ENCODE results near the gene TMEM117.
"Not testable (repeated sequence)": the region's sequence is repeated elsewhere in the genome, so short reads cannot be mapped to it uniquely, and the experiment has no call there.

Gene TMEM117

DNA sequence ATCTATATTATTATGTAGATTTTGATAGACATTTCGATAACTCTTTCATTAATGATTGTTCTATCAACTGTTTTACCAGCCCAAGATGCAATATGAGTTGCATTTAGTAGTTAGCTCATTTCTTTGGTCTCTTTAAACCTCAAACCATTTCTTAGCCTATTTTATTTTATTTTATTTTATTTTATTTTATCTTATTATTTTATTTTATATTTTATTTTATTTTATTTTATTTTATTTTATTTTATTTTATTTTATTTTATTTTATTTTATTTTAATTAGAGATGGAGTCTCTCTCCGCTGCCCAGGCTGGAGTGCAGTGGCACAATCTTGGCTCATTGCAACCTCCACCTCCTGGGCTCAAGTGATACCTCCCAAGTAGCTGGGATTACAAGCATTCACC, 191.0 kb downstream of the TMEM117 start:
- not testable (repeated sequence) for H3K4me1 Mint-ChIP-seq; H3K27ac Mint-ChIP-seq; H3K36me3 Mint-ChIP-seq (ENCODE audit: low read depth); H3K9me3 Mint-ChIP-seq; ATAC-seq; H3K27me3 Mint-ChIP-seq; DNase-seq; H3K4me3 Mint-ChIP-seq

GRCh38 chr12:44029194-44029593, 193.3 kb downstream of the TMEM117 start:
- Mint-ChIP-seq H3K27ac (no peak overlapping the region), H3K4me1 (no peaks in the 10 kb centered on the region), H3K27me3 (no peaks in the 10 kb centered on the region), H3K9me3 (peaks cover 9% of the 10 kb centered on the region), H3K36me3 (ENCODE audit: low read depth) (peaks cover 10% of the 10 kb centered on the region), H3K4me3 (no peak overlapping the region)
- no peak for ATAC-seq
- no peak for DNase-seq

GRCh38 chr12:44031472-44032185, 195.7 kb downstream of the TMEM117 start:
- ATAC-seq (no peak), DNase-seq (no peak)
- no peaks in the 10 kb centered on the region for H3K27me3 Mint-ChIP-seq
- no peak overlapping the region for H3K4me3 Mint-ChIP-seq
- no peak overlapping the region for H3K27ac Mint-ChIP-seq
- H3K36me3 Mint-ChIP-seq (ENCODE audit: low read depth) = peaks cover 10% of the 10 kb centered on the region
- H3K9me3 Mint-ChIP-seq = peaks cover 9% of the 10 kb centered on the region
- no peaks in the 10 kb centered on the region for H3K4me1 Mint-ChIP-seq

DNA sequence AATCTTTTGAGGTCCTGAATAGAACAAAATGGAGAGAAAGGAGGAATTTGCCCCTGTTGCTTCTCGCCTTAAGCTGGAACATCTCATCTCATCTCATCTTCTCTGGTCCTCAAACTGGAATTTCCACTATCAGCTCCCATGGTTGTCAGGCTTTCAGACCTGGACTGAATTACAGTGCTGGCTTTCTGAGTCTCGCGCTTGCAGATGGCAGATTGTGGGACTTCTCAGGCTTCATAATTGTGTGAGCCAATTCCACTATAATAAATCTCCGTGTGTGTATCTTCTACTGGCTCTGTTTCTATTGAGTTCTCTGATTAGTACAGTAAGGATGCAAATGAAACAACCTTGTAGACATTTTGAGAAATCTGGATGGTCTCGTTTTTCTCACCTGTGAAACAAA, 199.0 kb downstream of the TMEM117 start:
- H3K4me3 Mint-ChIP-seq = no peak overlapping the region
- no peaks in the 10 kb centered on the region for H3K27me3 Mint-ChIP-seq
- H3K9me3 Mint-ChIP-seq = peaks cover 3% of the 10 kb centered on the region
- no peak for DNase-seq
- peaks cover 10% of the 10 kb centered on the region for H3K36me3 Mint-ChIP-seq (ENCODE audit: low read depth)
- H3K4me1 Mint-ChIP-seq = no peaks in the 10 kb centered on the region
- no peak overlapping the region for H3K27ac Mint-ChIP-seq
- no peak for ATAC-seq

DNA sequence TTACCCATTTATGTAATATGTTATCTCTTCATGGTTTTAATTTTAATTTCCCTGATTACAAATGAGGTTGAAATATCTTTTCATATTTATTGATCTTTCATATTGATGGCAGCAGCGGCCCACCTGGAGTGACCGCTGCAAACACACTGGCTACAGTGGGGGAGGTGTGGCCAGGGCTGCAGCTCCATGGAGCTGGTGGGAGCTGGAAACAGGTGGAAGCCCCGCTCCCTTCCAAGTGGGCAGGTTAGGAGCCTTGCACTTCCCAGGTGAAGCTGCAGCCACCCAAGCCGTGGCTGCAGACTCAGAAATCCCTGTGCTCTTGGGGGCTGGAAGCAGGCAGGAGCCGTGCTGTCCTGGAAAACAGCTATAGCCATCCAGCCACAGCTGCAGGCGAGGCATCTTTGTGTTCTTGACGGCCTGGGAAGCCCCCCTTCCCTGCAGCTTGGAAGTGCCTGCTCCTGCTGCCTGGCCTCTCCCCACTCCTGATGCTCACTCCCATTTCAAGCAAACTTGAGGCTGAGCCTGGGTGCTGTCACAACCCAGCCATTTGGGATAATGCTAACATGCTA, 201.1 kb downstream of the TMEM117 start:
- Mint-ChIP-seq H3K9me3 (no peaks in the 10 kb centered on the region), H3K4me1 (no peaks in the 10 kb centered on the region), H3K36me3 (ENCODE audit: low read depth) (peaks cover 6% of the 10 kb centered on the region), H3K4me3 (no peak overlapping the region), H3K27ac (no peak overlapping the region), H3K27me3 (no peaks in the 10 kb centered on the region)
- no peak for DNase-seq
- ATAC-seq = no peak

GRCh38 chr12:44038411-44038810, 202.5 kb downstream of the TMEM117 start:
- Mint-ChIP-seq H3K4me3 (no peak overlapping the region), H3K27ac (no peak overlapping the region), H3K27me3 (no peaks in the 10 kb centered on the region), H3K36me3 (ENCODE audit: low read depth) (peaks cover 2% of the 10 kb centered on the region), H3K4me1 (no peaks in the 10 kb centered on the region), H3K9me3 (no peaks in the 10 kb centered on the region)
- peak; percentile 15 for ATAC-seq
- no peak for DNase-seq

GRCh38 chr12:44044491-44044890, 208.6 kb downstream of the TMEM117 start:
- not testable (repeated sequence) for H3K36me3 Mint-ChIP-seq (ENCODE audit: low read depth); H3K4me1 Mint-ChIP-seq; DNase-seq; H3K27me3 Mint-ChIP-seq; H3K27ac Mint-ChIP-seq; ATAC-seq; H3K4me3 Mint-ChIP-seq; H3K9me3 Mint-ChIP-seq

GRCh38 chr12:44046732-44047417, 211.0 kb downstream of the TMEM117 start:
- peaks cover 3% of the 10 kb centered on the region for H3K36me3 Mint-ChIP-seq (ENCODE audit: low read depth)

GRCh38 chr12:44052554-44052953, 216.7 kb downstream of the TMEM117 start:
- no peak overlapping the region for H3K4me3 Mint-ChIP-seq
- no peaks in the 10 kb centered on the region for H3K36me3 Mint-ChIP-seq (ENCODE audit: low read depth)
- H3K4me1 Mint-ChIP-seq = no peaks in the 10 kb centered on the region
- DNase-seq = no peak
- H3K27me3 Mint-ChIP-seq = no peaks in the 10 kb centered on the region
- no peaks in the 10 kb centered on the region for H3K9me3 Mint-ChIP-seq
- H3K27ac Mint-ChIP-seq = no peak overlapping the region
- ATAC-seq = no peak

More at GRCh38 chr12:44046732-44047417, 211.0 kb downstream of the TMEM117 start:
- ATAC-seq (no peak), DNase-seq (no peak)
- Mint-ChIP-seq H3K27me3 (no peaks in the 10 kb centered on the region), H3K4me1 (no peaks in the 10 kb centered on the region), H3K27ac (no peak overlapping the region), H3K9me3 (peaks cover 4% of the 10 kb centered on the region), H3K4me3 (no peak overlapping the region)

GRCh38 chr12:44053549-44054127, 217.8 kb downstream of the TMEM117 start:
- Mint-ChIP-seq H3K4me3 (no peak overlapping the region), H3K27ac (no peak overlapping the region), H3K27me3 (no peaks in the 10 kb centered on the region), H3K36me3 (ENCODE audit: low read depth) (no peaks in the 10 kb centered on the region), H3K4me1 (no peaks in the 10 kb centered on the region), H3K9me3 (no peaks in the 10 kb centered on the region)
- no peak for DNase-seq
- ATAC-seq = no peak

DNA sequence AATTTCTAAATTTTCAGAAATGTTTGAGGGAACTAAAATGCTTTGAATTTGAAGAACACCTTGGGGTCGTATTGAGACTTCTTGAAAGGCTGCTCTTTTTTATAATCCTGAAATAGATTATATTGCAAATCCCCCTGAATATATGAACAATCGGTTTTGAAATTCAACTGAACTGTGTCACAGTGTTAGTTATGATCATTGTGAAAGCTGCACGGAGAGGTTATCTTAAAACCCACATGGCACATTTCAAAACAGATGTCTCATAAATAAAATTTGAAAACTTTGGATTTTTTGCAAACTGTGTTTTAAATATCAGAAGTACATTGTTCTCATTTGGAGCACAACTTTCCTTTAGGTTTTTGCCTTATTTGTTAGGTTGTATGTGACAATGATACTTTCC, 218.4 kb downstream of the TMEM117 start:
- no peaks in the 10 kb centered on the region for H3K9me3 Mint-ChIP-seq
- ATAC-seq (no peak), DNase-seq (no peak)
- no peaks in the 10 kb centered on the region for H3K36me3 Mint-ChIP-seq (ENCODE audit: low read depth)
- no peaks in the 10 kb centered on the region for H3K4me1 Mint-ChIP-seq
- no peak overlapping the region for H3K27ac Mint-ChIP-seq
- no peak overlapping the region for H3K4me3 Mint-ChIP-seq
- no peaks in the 10 kb centered on the region for H3K27me3 Mint-ChIP-seq

GRCh38 chr12:44058366-44058765, 222.5 kb downstream of the TMEM117 start:
- no peaks in the 10 kb centered on the region for H3K36me3 Mint-ChIP-seq (ENCODE audit: low read depth)
- no peak overlapping the region for H3K4me3 Mint-ChIP-seq
- H3K4me1 Mint-ChIP-seq = no peaks in the 10 kb centered on the region
- H3K9me3 Mint-ChIP-seq = no peaks in the 10 kb centered on the region
- no peak overlapping the region for H3K27ac Mint-ChIP-seq
- H3K27me3 Mint-ChIP-seq = no peaks in the 10 kb centered on the region
- DNase-seq (no peak), ATAC-seq (no peak)

DNA sequence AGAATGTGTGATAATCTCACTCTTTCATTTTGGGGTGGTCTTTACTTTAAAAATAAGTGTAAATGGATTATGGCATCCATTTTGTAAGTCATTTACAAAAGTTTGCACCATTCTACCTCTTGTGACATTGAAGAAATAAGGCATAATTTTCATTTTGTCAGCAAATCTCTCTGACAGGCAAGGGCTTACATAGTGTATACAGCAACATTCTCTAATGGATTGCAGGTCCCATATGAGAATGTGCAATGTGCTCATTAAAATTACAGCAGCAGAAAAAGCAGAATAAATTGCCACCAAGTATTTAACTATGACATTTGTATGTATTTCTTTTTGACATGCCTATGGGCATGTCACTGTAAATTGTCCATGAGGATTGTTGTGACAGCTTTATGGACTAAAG, 223.6 kb downstream of the TMEM117 start:
- H3K4me3 Mint-ChIP-seq = no peak overlapping the region
- H3K4me1 Mint-ChIP-seq = no peaks in the 10 kb centered on the region
- no peak overlapping the region for H3K27ac Mint-ChIP-seq
- DNase-seq = no peak
- no peaks in the 10 kb centered on the region for H3K27me3 Mint-ChIP-seq
- H3K9me3 Mint-ChIP-seq = no peaks in the 10 kb centered on the region
- H3K36me3 Mint-ChIP-seq (ENCODE audit: low read depth) = no peaks in the 10 kb centered on the region
- no peak for ATAC-seq

GRCh38 chr12:44063671-44064070, 227.8 kb downstream of the TMEM117 start:
- no peak for ATAC-seq
- DNase-seq = no peak
- Mint-ChIP-seq H3K27ac (no peak overlapping the region), H3K9me3 (no peaks in the 10 kb centered on the region), H3K36me3 (ENCODE audit: low read depth) (no peaks in the 10 kb centered on the region), H3K27me3 (no peaks in the 10 kb centered on the region), H3K4me1 (no peaks in the 10 kb centered on the region), H3K4me3 (no peak overlapping the region)

GRCh38 chr12:44076871-44077270, 241.0 kb downstream of the TMEM117 start:
- Mint-ChIP-seq H3K4me1 (no peaks in the 10 kb centered on the region), H3K27me3 (no peaks in the 10 kb centered on the region), H3K4me3 (no peak overlapping the region), H3K9me3 (no peaks in the 10 kb centered on the region), H3K36me3 (ENCODE audit: low read depth) (no peaks in the 10 kb centered on the region), H3K27ac (no peak overlapping the region)
- DNase-seq = no peak
- no peak for ATAC-seq
